Smooth muscle cell (in vitro differentiated cells): ENCODE results near the gene CMC2. TPM values are rescaled to one million over a fixed set of nuclear protein-coding genes. Genes with fewer than 3 reads are reported as not detected.

ENCODE experiments used
- DNase-seq: peaks from one replicate; lab custom pipeline; 2025; ENCODE audit not compliant: unreplicated experiment; lab: John Stamatoyannopoulos, UW
- H2AFZ ChIP-seq: fragments of 200-600 bp; sonication (generic); 2 replicates; pipeline ENCODE4 v1.6.0; 2016; ENCODE audit warnings: antibody characterized with exemption, low read depth, mild to moderate bottlenecking
- H3F3A ChIP-seq: fragments of 200-600 bp; sonication (generic); 2 replicates; pipeline ENCODE4 v1.6.0; 2017; ENCODE audit warnings: antibody characterized with exemption, low read depth
- H3K27ac ChIP-seq: fragments of 200-600 bp; sonication (generic); 2 replicates; pipeline ENCODE4 v1.5.1; 2016; ENCODE audit warnings: low read depth, mild to moderate bottlenecking
- H3K27me3 ChIP-seq: fragments of 200-600 bp; sonication (generic); 2 replicates; pipeline ENCODE4 v1.6.1; 2016; ENCODE audit warnings: low read depth, mild to moderate bottlenecking
- H3K36me3 ChIP-seq: fragments of 200-600 bp; sonication (generic); 2 replicates; pipeline ENCODE4 v1.5.1; 2016; ENCODE audit warnings: low read depth
- H3K4me1 ChIP-seq: fragments of 200-600 bp; sonication (generic); 2 replicates; pipeline ENCODE4 v1.5.1; 2016; ENCODE audit warnings: low read depth
- H3K4me2 ChIP-seq: fragments of 200-600 bp; sonication (generic); 2 replicates; pipeline ENCODE4 v1.6.0; 2016; ENCODE audit warnings: mild to moderate bottlenecking
- H3K4me3 ChIP-seq: fragments of 200-600 bp; sonication (generic); 2 replicates; pipeline ENCODE4 v1.5.1; 2016; ENCODE audit warnings: mild to moderate bottlenecking
- H3K79me2 ChIP-seq: fragments of 200-600 bp; sonication (generic); 2 replicates; pipeline ENCODE4 v1.6.0; 2016; ENCODE audit warnings: low read depth, mild to moderate bottlenecking
- H3K9ac ChIP-seq: fragments of 200-600 bp; sonication (generic); 2 replicates; pipeline ENCODE4 v1.6.0; 2016; ENCODE audit warnings: low read depth
- H3K9me3 ChIP-seq: fragments of 200-600 bp; sonication (generic); replicated peaks from 2 replicates; pipeline ENCODE4 v1.5.1; 2016; ENCODE audit warnings: low read depth
- H4K20me1 ChIP-seq: fragments of 200-600 bp; sonication (generic); 2 replicates; pipeline ENCODE4 v1.6.0; 2016; ENCODE audit warnings: low read depth
- CTCF ChIP-seq: fragments of 200-600 bp; sonication (generic); IDR thresholded peaks from 2 replicates; pipeline ENCODE4 v1.5.1; 2017; ENCODE audit warnings: borderline replicate concordance, mild to moderate bottlenecking, antibody characterized with exemption; ENCODE audit not compliant: insufficient read depth, poor library complexity, severe bottlenecking
- WGBS: methylation state at CpG from one replicate; pipeline ENCODE4 v1.1.7; 2016; ENCODE audit warnings: low lambda C conversion rate; 5-methylcytosine and 5-hydroxymethylcytosine counted together
- polyA plus RNA-seq: library from polyadenylated mRNA; unstranded; fragments of >200 nt; fragmentation: Nextera tagmentation; extraction: Ambion mirVana; gene quantifications from 2 replicates; pipeline ENCODE4 v1.2.1, GENCODE V29; 2016
- total RNA-seq: library from RNA; depleted of rRNA; stranded (reverse); fragments of >200 nt; gene quantifications from 2 replicates; pipeline ENCODE4 v1.2.3, GENCODE V29; 2014

CMC2 gene
- total and polyA plus RNA-seq, 2 experiments from 2014 or later: 53.2 to 110 TPM

- Histone ChIP-seq H3F3A (no peaks in the 10 kb centered on the region), H3K27ac (no peak overlapping the region), H3K4me3 (no peak overlapping the region), H3K36me3 (no peaks in the 10 kb centered on the region), H4K20me1 (no peaks in the 10 kb centered on the region), H3K27me3 (no peaks in the 10 kb centered on the region), H3K9ac (no peak overlapping the region), H3K79me2 (no peaks in the 10 kb centered on the region), H3K4me1 (no peaks in the 10 kb centered on the region), H3K9me3 (peaks cover 9% of the 10 kb centered on the region), H2AFZ (no peak overlapping the region), H3K4me2 (no peak overlapping the region)
- DNase-seq: no peak
- TF ChIP-seq CTCF: no peak
Observed at GRCh38 chr16:80958284-80958683, 48.4 kb downstream of the CMC2 start.

- no peaks in the 10 kb centered on the region for H3K27me3 ChIP-seq
- no peaks in the 10 kb centered on the region for H3K4me1 ChIP-seq
- WGBS: 95% methylated on average over 5 of the region's 5 CpGs
- no peak for DNase-seq
- peaks cover 4% of the 10 kb centered on the region for H3K9me3 ChIP-seq
- TF ChIP-seq CTCF: no peak
- no peaks in the 10 kb centered on the region for H3K79me2 ChIP-seq
- H3K4me2 ChIP-seq: no peak overlapping the region
- H3K4me3 ChIP-seq: no peak overlapping the region
- no peak overlapping the region for H3K27ac ChIP-seq
- no peaks in the 10 kb centered on the region for H3K36me3 ChIP-seq
- H4K20me1 ChIP-seq: no peaks in the 10 kb centered on the region
- H2AFZ ChIP-seq: no peak overlapping the region
- H3F3A ChIP-seq: no peaks in the 10 kb centered on the region
- H3K9ac ChIP-seq: no peak overlapping the region
Observed at GRCh38 chr16:80954985-80955384, 51.7 kb downstream of the CMC2 start.

- Histone ChIP-seq H2AFZ (no peak overlapping the region), H4K20me1 (no peaks in the 10 kb centered on the region), H3K9ac (no peak overlapping the region), H3K4me3 (no peak overlapping the region), H3K36me3 (no peaks in the 10 kb centered on the region), H3K79me2 (no peaks in the 10 kb centered on the region), H3K27me3 (peaks cover 11% of the 10 kb centered on the region), H3K4me1 (peaks cover 5% of the 10 kb centered on the region), H3F3A (no peaks in the 10 kb centered on the region), H3K27ac (no peak overlapping the region), H3K4me2 (no peak overlapping the region), H3K9me3 (no peaks in the 10 kb centered on the region)
- TF ChIP-seq CTCF: peak; percentile 43
- DNase-seq: no peak
- WGBS: 27% methylated on average over 7 of the region's 7 CpGs
Observed at GRCh38 chr16:80948886-80949493, 57.7 kb downstream of the CMC2 start.
